MM.1S (cell line): ENCODE data around the gene NOL7.

Source experiments
- DNase-seq: peaks from one replicate; pipeline ENCODE4 v3.0.0-alpha.2; 2015
- H2AFZ ChIP-seq: fragments of 300-600 bp; sonication (generic); 2 replicates; pipeline ENCODE4 v1.6.0; 2016; ENCODE audit warnings: antibody characterized with exemption, low read length
- H3F3A ChIP-seq: fragments of 300-600 bp; sonication (generic); 2 replicates; pipeline ENCODE4 v1.6.1; 2016; ENCODE audit warnings: mild to moderate bottlenecking, antibody characterized with exemption, low read length, moderate library complexity, mixed read lengths; ENCODE audit not compliant: insufficient read depth
- H3K27ac ChIP-seq: fragments of 300-600 bp; sonication (generic); 2 replicates; pipeline ENCODE4 v1.5.1; 2016; ENCODE audit warnings: mild to moderate bottlenecking, low read length
- H3K27me3 ChIP-seq: fragments of 300-600 bp; sonication (generic); replicated peaks from 2 replicates; pipeline ENCODE4 v1.6.0; 2016; ENCODE audit warnings: low read length; ENCODE audit not compliant: insufficient read depth
- H3K36me3 ChIP-seq: fragments of 300-600 bp; sonication (generic); replicated peaks from 2 replicates; pipeline ENCODE4 v1.6.1; 2016; ENCODE audit warnings: mild to moderate bottlenecking, low read length, mixed read lengths; ENCODE audit not compliant: insufficient read depth
- H3K4me1 ChIP-seq: fragments of 300-600 bp; sonication (generic); 2 replicates; pipeline ENCODE4 v1.6.1; 2016; ENCODE audit warnings: low read length, mixed read lengths
- H3K4me2 ChIP-seq: fragments of 300-600 bp; sonication (generic); 2 replicates; pipeline ENCODE4 v1.6.0; 2016; ENCODE audit warnings: low read depth, low read length
- H3K4me3 ChIP-seq: fragments of 300-600 bp; sonication (generic); 2 replicates; pipeline ENCODE4 v1.5.1; 2016; ENCODE audit warnings: low read length, mixed read lengths
- H3K79me2 ChIP-seq: fragments of 300-600 bp; sonication (generic); 2 replicates; pipeline ENCODE4 v1.6.1; 2016; ENCODE audit warnings: mixed run types, low read length, mixed read lengths
- H3K9ac ChIP-seq: fragments of 300-600 bp; sonication (generic); 2 replicates; pipeline ENCODE4 v1.6.1; 2016; ENCODE audit warnings: low read length, mixed read lengths
- H3K9me2 ChIP-seq: fragments of 300-600 bp; sonication (generic); replicated peaks from 2 replicates; pipeline ENCODE4 v1.6.1; 2016; ENCODE audit warnings: mild to moderate bottlenecking, low read length, mixed read lengths; ENCODE audit not compliant: insufficient read depth
- H3K9me3 ChIP-seq: fragments of 300-600 bp; sonication (generic); replicated peaks from 2 replicates; pipeline ENCODE4 v1.6.1; 2016; ENCODE audit warnings: mild to moderate bottlenecking, low read length, mixed read lengths; ENCODE audit not compliant: insufficient read depth
- H4K20me1 ChIP-seq: fragments of 300-600 bp; sonication (generic); 2 replicates; pipeline ENCODE4 v1.6.1; 2016; ENCODE audit warnings: mild to moderate bottlenecking, low read length, moderate library complexity, mixed read lengths; ENCODE audit not compliant: insufficient read depth
- EZH2 ChIP-seq: fragments of 300-600 bp; sonication (generic); optimal IDR thresholded peaks from 2 replicates; pipeline ENCODE3; 2017; ENCODE audit warnings: low read depth, mild to moderate bottlenecking, antibody characterized with exemption, low read length, mixed read lengths
- EZH2phosphoT487 ChIP-seq: fragments of 300-600 bp; sonication (generic); IDR thresholded peaks from 2 replicates; pipeline ENCODE4 v1.6.1; 2018; ENCODE audit warnings: antibody characterized with exemption, low read length
- TF ChIP-seq, protein P1 (sequence below): fragments of 300-600 bp; sonication (generic); IDR thresholded peaks from 2 replicates; pipeline ENCODE4 v1.5.1; 2016; ENCODE audit warnings: antibody characterized with exemption, low read length, mixed read lengths

NOL7 gene

DNA sequence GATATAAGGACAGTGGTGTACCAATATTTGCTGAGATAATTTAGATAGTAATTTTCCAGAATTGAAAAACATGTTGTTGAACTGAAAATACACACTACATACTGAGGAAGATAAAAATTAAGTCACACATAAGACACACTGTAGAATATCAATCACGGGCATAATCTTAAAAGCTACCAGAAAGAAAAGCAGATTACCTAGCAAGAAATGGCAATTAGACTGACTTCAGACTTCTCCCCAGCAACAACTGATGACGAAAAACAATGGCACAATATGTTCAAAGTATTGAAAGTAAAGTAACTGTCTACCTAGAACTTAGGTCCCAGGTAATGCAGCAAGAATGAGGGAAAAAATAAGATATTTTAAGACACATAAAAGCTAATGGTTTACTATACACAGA lies 46.5 kb downstream of the NOL7 start:
- Histone ChIP-seq H3K36me3 (no peaks in the 10 kb centered on the region), H3K9ac (no peak overlapping the region), H3K4me3 (no peak overlapping the region), H3K9me2 (no peaks in the 10 kb centered on the region), H3K9me3 (no peaks in the 10 kb centered on the region), H3K79me2 (peaks cover 91% of the 10 kb centered on the region), H3K27ac (no peak overlapping the region), H3K4me1 (peaks cover 26% of the 10 kb centered on the region), H3K4me2 (no peak overlapping the region), H3K27me3 (no peaks in the 10 kb centered on the region), H2AFZ (no peak overlapping the region), H3F3A (no peaks in the 10 kb centered on the region; the same call in 1 of the 2 replicates), H4K20me1 (no peaks in the 10 kb centered on the region)
- TF ChIP-seq EZH2phosphoT487 (no peak), EZH2 (no peak)
- TF ChIP-seq, protein P1, sequence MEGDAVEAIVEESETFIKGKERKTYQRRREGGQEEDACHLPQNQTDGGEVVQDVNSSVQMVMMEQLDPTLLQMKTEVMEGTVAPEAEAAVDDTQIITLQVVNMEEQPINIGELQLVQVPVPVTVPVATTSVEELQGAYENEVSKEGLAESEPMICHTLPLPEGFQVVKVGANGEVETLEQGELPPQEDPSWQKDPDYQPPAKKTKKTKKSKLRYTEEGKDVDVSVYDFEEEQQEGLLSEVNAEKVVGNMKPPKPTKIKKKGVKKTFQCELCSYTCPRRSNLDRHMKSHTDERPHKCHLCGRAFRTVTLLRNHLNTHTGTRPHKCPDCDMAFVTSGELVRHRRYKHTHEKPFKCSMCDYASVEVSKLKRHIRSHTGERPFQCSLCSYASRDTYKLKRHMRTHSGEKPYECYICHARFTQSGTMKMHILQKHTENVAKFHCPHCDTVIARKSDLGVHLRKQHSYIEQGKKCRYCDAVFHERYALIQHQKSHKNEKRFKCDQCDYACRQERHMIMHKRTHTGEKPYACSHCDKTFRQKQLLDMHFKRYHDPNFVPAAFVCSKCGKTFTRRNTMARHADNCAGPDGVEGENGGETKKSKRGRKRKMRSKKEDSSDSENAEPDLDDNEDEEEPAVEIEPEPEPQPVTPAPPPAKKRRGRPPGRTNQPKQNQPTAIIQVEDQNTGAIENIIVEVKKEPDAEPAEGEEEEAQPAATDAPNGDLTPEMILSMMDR = no peak
- no peak for DNase-seq

DNA sequence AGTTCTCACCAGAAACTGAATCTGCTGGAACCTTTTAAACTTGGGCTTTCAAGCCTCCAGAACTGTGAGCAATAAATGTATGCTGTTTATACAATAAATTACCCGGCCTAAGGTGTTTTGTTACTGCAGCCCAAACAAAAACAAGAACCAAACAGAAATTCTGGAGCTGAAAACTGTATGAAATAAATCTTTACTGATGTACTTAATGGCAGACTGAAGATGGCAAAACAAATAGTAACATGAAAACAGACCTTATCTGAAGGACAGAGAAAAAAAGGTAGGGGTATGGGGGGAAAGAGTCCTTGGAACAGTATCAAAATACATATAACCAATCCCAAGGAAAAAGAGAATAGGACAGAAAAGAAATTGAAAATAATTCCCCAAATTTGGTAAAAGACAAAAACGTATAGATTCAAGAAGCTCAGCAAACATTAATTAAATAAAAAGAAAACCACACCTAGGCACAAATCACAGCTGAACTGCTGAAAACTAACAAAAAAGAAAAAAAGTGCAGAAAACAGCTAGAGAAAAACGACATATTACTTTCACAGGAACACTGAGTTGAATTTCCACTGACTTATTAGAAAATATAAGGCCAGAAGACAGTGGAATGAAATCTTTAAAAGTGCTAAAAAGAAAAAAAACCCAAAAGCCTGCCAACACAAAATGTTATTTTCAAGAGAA lies 47.7 kb downstream of the NOL7 start:
- H3F3A ChIP-seq = no peaks in the 10 kb centered on the region; the same call in 1 of the 2 replicates
- H3K79me2 ChIP-seq = peaks cover 98% of the 10 kb centered on the region
- no peaks in the 10 kb centered on the region for H3K9me3 ChIP-seq
- H3K4me3 ChIP-seq = no peak overlapping the region; the same call in 1 of the 2 replicates
- no peak overlapping the region for H3K9ac ChIP-seq
- DNase-seq = no peak
- no peaks in the 10 kb centered on the region for H3K9me2 ChIP-seq
- H2AFZ ChIP-seq = no peak overlapping the region
- no peaks in the 10 kb centered on the region for H3K36me3 ChIP-seq
- TF ChIP-seq EZH2phosphoT487 (no peak), EZH2 (no peak)
- TF ChIP-seq, protein P1 = no peak
- no peaks in the 10 kb centered on the region for H4K20me1 ChIP-seq
- peaks cover 32% of the 10 kb centered on the region for H3K4me1 ChIP-seq
- no peaks in the 10 kb centered on the region for H3K27me3 ChIP-seq
- H3K4me2 ChIP-seq = peak overlapping the region; percentile 28; the same call in 1 of the 2 replicates
- no peak overlapping the region for H3K27ac ChIP-seq

DNA sequence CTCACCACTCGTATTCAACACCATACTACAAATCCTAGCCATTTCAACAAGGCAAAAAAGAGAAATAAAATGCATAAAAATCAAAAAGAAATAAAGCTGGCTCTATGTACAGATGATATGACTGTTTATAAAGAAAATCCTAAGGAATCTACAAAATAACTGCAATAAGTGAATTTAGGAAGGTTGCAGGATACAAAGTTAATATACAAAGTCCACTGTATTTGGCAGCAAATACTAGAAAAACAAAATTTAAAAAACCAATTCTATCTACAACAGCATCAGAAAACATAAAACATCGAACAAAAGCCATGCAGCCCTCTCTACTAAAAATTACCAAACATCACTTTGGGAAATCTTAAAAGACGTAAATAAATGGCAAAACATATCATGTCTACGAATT lies 48.9 kb downstream of the NOL7 start:
- H3K79me2 ChIP-seq = peaks cover 94% of the 10 kb centered on the region
- H3K9me2 ChIP-seq = no peaks in the 10 kb centered on the region
- no peaks in the 10 kb centered on the region for H3K9me3 ChIP-seq
- no peak overlapping the region for H2AFZ ChIP-seq
- DNase-seq = no peak
- peaks cover 41% of the 10 kb centered on the region for H3K4me1 ChIP-seq
- H3K9ac ChIP-seq = no peak overlapping the region
- H3K4me2 ChIP-seq = no peak overlapping the region
- H3K4me3 ChIP-seq = no peak overlapping the region
- H3K27ac ChIP-seq = no peak overlapping the region
- H3F3A ChIP-seq = peaks cover 10% of the 10 kb centered on the region
- TF ChIP-seq, protein P1 = no peak
- TF ChIP-seq EZH2phosphoT487 (no peak), EZH2 (no peak)
- H4K20me1 ChIP-seq = no peaks in the 10 kb centered on the region
- no peaks in the 10 kb centered on the region for H3K36me3 ChIP-seq
- no peaks in the 10 kb centered on the region for H3K27me3 ChIP-seq
